Amniotic epithelial cell (primary cell): ENCODE data around the gene FAM227B.
A peak's percentile ranks its signal among the peaks of the same experiment; 100 is the strongest.
"Not testable (repeated sequence)": the region's sequence is repeated elsewhere in the genome, so short reads cannot be mapped to it uniquely, and the experiment has no call there.

ENCODE experiments used
- DNase-seq: peaks from one replicate; pipeline ENCODE4 v3.0.0-alpha.2; 2010; ENCODE audit warnings: low read depth

Gene FAM227B, protein sequence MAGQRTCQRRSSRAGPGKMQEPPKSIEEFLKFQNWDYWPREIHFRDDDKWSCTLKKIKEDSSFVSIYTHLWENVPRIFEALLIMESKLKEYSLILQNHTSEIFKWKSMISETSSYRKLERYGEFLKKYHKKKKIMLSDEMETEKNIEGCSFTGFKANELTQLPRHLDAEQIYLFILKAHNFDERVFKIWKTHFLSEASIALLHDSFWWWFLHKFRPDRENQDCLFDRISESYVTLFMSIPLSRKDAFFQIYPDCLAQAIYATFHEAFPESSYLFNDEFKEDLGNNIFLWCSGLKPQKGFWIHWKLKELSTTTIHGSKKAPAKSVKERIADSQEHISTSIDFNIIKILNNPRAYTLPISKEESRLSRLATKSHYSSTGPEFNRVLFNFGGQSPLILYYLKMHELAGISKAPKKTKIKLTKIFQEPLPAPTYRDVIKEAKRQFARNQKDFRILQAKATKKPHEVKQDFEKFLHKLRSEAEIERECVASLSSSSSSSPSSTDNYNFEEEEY

DNA sequence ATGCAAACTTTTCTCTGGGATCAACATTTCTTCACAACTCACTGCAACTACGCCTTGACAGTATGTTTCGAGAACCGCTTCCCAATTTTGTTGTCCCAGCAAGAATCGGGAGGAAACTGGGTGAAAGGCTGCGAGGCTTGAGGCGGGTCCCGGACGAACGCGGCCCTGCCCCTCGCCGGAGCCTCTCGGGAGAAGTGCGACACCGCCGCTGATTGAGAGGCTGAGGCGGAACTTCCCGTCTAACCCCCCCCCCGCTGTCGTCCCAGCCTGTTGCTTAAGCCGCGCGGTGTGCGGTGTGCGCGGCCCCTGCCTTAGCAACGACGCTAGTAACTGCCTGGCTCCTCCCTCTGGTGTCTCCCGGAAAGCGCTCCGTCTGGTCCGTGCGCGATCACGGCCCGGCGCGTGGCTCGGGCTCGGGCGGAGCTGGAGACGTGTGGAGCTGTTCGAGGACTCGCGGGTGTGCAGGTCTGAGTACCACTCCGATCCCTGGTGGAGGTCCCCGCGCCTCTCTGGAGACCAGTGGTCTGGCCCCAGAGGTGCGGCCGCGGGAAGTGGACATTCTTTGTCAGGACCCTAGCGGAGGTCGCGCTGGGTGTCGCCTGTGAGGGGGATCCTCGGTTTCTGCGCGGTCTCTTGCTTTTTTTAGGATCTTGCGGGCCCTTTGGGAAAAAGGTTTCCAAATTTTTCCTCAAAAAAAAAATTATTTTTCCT is at the start of gene FAM227B, which contains the start of gene DTWD1:
Gene FAM227B, minus strand, starts transcription at position 161 of the 711 bp plus-strand sequence. CDS start 5,647 bp downstream, outside the sequence.
Gene DTWD1, plus strand, starts transcription at position 391 of the 711 bp plus-strand sequence. CDS start 4,120 bp downstream, outside the sequence.
- DNase-seq, result peak; percentile 98

DNA sequence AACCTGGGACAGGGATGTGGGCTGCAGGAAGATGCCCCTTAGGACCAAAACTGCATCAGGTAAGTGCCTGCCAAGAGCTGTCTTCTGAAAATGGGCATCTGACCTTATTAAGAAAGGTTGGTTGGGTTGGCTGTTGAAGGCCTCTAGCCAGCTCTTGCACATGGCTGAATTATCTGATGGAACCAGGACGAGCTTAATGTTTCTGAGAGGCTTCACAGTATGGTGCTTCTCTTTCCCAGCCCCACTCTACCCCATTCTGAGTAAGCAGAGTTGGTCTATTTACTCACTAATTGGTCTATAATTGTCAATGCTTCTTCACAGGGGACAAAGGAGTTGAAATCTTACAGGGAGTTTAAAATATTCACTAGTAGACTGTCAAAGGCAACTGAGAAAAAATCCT is 48.7 kb upstream of the FAM227B start:
- DNase-seq, result no peak

DNA sequence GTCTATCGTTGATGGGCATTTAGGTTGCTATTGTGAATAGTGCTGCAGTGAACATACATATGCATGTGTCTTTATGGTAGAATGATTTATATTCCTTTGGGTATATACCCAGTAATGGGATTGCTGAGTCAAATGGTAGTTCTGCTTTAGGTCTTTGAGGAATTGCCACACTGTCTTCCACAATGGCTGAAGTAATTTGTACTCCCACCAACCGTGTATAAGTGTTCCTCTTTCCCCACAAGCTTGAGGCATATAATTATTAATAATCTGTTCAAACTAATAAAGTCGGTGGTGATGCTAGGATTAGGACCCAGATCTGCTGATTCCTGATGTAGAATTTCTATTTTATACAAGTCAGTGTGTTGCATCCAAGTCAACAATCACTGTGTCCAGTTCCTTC is 45.9 kb upstream of the FAM227B start:
- DNase-seq, result not testable (repeated sequence)

DNA sequence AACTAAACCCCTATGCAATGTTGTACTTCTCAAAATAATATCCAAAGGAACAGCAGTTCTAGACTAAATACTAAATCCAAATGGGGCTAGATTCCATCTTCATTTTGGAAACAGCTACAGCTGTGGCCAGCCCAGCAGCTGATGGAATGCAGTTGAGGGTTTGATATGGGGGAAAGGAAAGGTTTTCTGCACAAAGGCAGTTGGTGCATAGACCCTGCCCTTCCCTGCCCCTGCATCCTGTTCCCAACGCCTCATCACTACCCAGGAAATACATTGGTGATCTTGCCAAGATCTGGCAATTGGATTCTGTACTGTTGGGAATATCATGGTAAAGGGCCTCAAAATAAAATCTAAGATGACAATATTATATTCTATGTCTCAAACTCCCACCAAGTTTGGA is 44.1 kb upstream of the FAM227B start:
- DNase-seq, result no peak

DNA sequence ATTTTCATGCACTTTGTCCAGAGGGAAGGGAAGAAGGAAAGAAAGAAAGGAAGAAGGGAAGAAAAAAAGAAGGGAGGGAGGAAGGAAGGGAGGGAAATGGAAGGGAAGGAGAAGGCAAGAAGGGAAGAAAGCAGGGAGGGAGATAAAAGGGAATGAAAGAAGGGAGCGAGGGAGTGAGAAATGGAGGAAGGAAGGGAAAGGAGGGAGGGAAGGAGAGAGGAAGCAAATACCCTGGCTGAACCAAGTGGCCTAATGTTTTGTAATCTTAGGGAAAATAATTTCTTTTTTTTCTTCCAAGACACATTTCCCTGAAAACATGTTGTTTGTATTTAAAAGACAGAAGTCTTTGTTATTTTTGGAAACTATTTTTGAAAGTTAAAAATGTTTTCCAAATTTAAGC is 36.1 kb upstream of the FAM227B start:
- no peak for DNase-seq

DNA sequence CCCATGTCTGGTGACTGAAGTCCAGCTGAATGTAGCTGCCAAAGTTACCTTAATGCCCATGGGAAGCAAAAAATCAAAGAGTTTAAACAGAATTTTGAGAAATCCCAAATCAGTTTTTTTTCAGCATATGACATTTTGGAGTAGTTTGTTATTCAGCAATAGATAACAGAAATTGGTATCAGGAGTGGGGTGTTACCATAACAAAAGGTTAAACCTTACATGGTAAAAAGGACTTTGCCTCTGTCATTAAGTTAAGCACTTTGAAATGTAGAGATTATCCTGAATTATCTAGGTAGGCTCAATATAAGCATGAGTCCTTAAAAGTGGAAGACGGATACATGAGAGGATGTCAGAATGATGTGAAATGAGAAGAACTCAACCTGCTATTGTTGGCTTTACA is 32.3 kb upstream of the FAM227B start:
- no peak for DNase-seq

DNA sequence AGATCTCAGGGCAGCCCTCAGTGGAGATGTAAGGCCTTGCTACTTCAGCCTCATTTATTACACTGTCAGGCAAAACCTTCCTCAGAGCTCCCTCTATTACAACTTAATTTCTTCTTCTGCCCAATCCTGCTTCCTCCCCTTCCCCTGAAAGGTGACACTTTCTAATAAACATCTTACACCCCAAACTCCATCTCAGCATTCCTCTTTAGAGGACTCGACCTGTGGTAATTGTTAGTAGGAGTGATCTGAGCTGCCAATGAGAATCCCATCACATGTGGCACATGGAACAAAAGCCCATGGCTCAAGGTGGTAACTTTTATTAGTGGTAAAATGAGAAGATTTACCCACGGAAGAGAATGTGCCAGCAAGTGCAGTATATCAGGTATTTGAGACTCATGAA is 30.1 kb upstream of the FAM227B start:
- DNase-seq, result no peak

DNA sequence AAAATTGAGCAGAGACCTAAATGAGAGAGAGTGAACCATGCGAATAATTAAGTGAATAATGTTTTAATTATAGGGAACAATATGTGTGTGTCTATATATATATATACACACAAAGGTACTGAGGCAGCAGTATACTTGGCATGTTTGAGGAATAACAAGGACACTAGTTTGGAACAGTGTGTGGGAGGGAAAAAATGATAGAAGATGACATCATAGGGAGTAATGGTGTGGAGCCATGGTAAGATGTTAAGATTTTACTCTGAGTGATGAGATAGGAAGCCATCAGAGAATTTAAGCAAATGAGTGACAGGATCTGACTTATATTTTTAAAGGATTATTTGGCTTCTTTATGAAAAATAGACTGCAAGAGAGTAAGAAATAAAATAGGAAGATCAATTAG is 29.4 kb upstream of the FAM227B start:
- peak; percentile 30 for DNase-seq

DNA sequence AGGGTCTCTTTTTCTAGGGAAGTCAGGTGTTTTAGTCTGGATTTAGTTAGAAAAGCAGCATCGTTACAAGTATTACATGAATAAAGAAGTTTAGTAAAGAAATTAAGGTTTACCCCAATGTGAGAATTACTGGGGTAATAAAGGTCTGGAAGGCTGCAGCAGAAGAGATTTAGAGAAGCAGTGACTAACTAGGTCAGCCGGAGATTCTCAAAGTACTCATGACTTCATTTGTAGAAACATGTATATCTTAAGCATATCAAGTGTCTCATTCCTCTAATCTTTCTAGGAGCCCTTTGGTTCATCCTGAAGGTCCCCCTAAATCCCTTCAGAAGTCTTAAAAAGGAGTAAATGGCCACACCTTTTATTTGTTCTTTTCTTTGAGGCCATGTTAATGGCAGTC is 26.3 kb upstream of the FAM227B start:
- peak; percentile 34 for DNase-seq

DNA sequence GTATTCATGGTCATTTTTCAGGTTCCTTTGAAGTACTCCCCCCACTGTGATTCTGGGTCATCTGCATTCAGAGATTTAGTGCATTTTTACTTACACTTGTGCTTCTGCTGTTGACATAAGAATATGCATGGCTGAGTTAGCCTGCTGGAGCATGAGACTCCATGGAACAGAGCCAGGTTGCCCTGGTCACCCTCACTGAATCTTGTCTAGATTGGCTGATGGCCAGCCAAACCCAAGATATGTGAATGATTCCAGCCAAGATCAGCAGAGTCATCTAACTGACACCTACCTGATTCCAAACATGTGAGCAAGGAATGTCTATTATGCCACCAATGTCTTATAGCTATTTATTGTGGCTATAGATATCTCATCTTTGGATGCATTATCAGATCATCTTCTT is 25.3 kb upstream of the FAM227B start:
- peak; percentile 49 for DNase-seq

DNA sequence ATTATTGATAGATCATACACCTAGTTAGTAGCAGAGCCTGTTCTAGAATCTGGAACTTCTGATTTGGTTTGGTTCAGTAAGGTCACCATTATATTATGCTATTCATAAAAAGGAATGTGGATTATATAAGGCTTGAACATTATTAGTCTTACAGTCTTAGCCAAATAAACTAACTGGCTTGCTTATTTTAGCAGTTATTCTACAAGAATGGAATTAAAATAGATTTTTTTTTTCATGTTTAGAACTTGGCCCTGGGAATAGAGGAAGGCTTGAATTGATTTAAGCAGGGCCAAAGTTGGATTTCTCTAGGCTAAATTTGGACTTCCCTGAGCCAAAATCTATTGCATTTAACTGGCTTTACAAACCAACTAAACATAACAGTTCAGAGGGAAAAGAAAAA is 24.7 kb upstream of the FAM227B start:
- DNase-seq, result no peak

DNA sequence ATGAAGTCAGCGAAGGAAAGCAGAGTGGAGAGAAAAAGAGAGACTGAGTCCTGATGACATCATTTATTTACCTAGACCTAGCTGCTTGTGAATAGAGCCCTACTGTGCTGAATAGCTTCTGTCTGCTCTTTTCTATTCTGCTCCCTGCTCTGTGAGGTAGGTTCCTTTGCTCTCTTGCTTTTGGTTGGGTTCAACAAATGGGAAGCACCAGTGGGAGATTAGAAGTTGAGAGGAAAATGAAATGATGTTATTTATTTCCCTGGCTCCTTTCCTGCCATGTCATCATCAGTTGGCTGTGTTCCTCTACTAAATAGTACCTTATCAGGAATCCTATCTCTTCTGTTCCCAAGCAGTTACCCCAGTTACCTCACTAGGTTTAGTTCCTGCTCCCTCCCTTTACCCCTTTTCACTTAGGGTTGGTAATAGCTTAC is 23.8 kb upstream of the FAM227B start:
- peak; percentile 39 for DNase-seq

DNA sequence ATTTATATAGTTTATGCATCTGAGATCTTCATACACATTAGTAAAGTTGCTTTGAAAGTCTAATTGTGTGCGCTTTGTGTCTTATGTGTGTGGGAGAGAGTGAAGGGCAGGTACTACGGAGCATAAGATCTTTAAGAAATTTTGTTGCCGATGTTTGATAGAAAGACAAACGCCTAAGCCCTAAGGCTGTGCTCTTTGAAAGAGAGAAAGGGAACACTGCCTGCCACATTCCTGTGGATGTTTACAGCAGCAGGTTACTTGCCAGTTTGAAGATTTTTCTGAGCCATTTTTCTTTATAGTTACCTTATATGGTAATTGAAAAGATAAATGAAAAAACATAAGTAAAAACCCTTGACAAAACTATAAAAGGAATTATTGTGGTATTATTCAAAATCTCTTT is 17.2 kb upstream of the FAM227B start:
- no peak for DNase-seq

DNA sequence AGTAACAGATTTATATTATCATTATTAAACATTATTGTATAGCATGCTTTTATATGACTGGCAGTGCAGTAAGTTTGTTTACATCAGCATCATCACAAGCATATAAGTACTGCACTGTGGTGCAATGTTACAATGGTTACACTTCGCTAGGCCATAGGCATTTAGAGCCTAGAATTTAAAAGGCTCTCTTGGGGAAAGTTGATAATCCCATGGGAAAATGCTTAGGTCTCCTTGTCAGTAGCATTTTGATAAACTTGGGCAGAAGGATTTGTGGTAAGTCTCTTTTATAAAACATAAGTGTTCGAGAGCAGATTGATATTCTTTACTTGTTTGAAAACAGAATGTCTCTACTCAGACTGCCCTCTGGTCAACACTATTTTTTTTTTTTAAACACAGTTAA is 7.8 kb upstream of the FAM227B start:
- DNase-seq, result no peak

DNA sequence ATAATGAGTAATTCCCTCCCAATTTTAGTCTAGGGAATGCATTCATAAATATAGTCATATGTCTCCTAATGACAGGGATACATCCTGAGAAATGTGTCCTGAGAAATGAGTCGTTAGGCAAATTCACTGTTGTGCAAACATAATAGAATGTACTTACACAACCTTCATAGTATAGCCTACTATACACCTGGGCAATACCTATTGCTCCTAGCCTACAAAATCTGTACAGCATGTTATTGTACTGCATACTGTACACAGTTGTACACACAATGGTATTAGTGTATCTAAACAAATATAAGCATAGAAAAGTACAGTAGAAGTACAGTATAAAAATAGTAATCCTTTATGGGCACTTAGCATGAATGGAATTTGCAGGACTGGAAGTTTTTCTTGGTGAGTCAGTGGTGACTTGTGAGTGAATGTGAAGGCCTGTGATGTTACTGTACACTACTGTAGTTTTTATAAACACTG is 6.8 kb upstream of the FAM227B start:
- peak; percentile 86 for DNase-seq

DNA sequence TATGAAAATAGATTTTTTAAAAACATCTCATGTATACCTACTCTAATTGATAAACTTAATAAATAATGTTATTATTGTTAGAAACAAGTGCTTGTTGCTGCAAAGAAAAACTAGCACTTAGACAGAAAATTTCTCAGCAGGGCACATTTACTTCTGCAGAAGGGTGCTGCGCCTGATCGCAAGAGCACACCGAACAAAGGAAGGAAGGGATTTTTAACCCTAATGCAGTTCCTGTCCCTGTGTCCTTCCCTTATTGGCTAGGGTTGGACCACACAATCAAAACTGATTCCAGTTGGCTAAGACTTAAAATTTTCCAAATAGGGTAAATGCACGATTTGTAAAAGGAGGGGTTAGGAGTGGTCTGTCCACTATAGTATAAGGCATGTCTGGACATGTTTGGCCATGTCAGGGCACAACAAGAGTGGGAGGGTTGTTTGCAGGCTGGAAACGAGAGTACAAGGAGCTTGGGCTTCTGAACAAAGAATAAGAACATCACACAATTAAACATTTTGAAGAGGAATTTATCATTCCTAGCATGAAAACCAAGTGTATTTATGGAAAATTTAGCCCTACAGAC is 4.9 kb upstream of the FAM227B start:
- no peak for DNase-seq

DNA sequence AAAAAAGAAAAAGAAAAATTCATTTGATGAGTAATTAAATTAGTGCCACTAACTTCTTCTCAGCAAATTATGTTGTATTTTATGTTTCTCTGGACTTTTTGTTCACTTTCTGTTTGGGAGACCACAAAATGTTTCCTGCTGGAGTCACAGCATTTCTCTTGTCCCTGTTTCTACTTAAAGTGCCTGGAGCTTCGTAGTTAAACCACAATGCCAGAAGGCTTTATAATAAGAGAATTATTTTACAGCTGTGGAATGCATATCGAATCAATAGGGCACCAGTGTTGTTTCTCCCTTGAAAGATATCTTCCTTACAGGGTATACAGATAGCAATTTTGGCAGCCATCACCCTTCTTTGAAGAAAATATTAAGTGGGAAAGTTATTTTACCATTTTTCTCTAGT is 3.4 kb upstream of the FAM227B start:
- peak; percentile 45 for DNase-seq

DNA sequence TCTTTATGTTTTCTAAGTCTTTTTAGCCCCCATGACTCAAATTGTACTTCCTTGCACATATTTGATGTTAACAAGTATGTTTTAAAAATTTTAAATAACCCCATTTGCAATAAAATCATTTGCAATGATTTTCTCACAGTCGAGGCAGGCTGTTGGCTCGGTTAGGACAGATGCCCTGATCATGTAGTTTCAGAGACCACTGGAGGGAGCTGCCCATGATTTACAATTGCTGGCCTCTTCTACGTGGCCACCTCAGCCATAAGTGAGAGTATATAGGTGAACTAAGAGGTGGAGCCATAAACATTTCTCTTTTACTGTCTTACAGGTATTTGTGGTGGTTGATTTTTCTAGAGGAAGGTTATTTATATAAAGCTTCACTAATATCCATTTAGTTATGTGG is 1.9 kb upstream of the FAM227B start:
- no peak for DNase-seq

DNA sequence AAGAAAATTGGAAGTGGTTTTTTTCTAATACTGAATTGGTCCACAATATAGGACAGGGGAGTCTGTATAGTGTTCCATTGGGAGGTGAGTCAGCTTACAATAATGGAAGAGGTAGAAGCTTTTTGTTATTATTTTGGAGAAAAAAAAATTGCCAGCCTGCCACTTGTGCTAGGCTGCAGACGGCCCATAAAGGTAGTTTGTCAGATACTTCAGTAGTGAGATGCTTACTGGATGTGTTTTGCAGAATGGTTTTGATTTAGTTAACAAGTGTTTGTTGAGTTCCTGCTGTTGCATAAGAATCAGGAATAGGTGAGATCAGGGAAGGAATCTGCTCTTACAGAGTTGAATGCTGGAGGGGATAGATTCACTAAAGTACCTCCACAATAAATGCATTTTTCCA is 1.3 kb upstream of the FAM227B start:
- DNase-seq, result no peak

DNA sequence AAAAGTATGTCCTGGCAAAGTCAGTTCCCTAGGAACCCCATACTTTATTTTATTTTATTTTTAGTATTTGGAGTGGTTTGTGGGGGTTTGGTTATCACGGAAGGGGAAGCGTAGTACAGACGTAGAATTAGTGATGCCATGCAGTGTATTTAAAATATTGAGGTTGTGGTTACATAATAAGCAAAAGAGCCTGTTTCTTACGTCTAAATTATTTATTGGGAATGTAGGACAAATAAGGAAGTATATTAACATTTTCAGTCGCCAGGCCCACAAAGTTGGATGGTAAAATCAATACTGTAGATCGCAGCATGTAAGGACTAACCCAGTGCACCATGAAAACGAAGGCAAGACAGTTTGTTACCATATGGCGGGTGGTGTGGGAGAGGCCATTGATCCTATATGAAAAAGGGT is 788 bp upstream of the FAM227B start:
- DNase-seq, result no peak

DNA sequence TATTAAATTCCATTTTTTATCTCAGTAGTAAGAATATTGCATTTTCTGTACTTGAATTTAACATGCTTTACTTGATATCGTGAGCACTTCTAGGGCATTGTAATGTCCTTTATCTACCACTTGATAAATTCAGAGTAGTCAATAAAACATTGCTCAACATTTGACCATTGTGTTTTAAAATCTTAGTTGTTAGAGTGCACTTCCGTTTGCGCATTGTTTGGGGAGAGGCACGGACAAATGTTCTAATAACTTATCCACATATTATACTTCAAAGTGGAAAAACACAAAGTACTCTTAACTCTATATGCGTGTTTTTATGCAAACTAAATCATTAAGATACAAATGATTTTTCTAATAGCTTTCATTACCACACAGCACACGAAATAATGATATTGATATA is 419 bp downstream of the FAM227B start:
- peak; percentile 59 for DNase-seq

DNA sequence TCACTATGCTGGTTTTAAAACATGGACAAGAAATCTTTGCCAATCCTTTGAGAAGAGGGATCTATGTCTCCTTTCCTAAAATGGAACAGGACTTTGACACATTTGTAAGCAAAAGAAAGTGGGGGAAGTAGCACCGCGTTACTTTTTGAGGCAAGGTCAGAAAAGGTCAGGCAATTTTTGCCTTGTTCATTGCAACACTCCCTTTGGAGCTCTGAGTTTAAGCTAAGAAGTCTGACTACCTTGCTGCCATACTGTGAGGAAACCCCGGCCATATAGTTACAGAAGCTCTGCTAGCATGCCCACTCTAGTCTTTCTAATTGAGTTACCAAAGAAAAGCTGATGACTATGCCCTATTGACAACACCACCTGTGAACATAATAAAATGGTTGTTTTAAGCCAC is 1.4 kb downstream of the FAM227B start:
- no peak for DNase-seq

DNA sequence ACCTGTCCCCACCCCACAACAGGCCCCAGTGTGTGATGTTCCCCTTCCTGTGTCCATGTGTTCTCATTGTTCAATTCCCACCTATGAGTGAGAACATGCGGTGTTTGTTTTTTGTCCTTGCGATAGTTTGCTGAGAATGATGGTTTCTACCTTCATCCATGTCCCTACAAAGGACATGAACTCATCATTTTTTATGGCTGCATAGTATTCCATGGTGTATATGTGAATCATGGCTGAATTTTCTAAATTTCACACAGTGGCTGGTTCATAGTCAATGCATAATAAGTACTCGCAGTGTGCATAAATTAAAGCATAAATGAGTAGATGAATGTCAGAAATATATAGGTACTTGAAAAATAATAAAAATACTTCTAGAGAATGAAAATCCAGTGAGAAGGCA is 8.4 kb downstream of the FAM227B start:
- DNase-seq, result not testable (repeated sequence)
